ENCODE results near the gene NELL1.

NELL1 gene

GRCh38 chr11:20865161-20865560 lies 195.8 kb downstream of the NELL1 start:
- DNase-seq (ENCODE audit: low read depth in 2 of 3, low spot score in 2 of 3), result no peak

DNA sequence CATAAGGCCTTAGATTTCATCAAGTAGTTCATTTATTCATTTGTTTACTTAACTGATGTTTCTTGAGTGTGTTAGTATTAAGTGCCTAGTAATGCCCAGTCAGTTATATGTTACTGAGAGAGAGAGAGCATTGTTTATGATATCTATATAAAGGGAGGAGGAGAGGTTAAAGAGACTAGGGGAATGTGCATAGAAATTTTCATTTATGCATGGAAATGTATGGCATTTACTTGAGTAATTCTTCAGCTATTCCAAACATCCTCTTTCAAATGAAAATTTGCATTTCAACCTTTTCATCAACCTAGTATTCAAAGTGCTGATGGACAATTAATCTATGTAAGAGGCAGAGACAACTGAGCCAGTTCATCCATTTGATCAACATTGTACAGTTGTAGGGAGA lies 199.7 kb downstream of the NELL1 start:
- no peak for DNase-seq (ENCODE audit: low read depth in 2 of 3, low spot score in 2 of 3)

DNA sequence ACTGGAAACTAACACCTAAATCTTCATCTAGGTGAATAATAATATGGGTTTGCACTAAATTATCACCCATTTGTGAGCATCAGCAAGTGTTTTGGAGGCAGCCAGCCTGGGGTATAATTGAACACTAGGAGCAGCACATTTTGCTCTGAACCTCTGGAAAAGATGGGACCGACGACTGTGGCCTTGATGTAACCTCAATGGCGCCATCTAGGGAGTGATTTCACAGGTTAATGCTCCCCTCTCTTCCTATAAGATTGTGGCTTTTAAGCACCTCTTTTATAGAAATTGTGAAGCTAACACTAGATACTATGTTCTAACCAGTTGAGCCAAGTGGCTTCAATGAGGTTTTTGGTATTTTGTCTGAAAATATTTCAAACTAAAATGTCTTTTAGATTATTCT lies 203.7 kb downstream of the NELL1 start:
- no peak for DNase-seq (ENCODE audit: low read depth in 2 of 3, low spot score in 2 of 3)

DNA sequence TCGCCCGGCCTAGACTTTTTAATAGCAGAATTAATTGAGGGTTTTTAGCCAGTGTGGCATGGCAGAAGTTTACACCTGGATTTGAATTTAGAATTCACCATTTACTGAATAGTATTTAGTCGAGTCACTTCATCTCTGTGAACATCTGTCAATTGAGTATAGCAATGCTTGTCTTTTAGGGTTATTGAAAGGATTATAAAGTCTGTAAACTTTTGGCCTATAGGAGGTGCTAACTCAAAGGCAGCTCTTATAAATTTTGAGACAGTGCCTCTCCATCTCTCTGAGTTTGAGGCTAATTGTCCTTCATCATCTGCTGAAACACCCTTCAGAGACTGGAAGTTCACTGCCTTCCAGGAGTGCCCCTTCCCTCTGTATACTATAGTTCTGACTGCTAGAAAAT lies 205.0 kb downstream of the NELL1 start:
- no peak for DNase-seq (ENCODE audit: low read depth in 2 of 3, low spot score in 2 of 3)

DNA sequence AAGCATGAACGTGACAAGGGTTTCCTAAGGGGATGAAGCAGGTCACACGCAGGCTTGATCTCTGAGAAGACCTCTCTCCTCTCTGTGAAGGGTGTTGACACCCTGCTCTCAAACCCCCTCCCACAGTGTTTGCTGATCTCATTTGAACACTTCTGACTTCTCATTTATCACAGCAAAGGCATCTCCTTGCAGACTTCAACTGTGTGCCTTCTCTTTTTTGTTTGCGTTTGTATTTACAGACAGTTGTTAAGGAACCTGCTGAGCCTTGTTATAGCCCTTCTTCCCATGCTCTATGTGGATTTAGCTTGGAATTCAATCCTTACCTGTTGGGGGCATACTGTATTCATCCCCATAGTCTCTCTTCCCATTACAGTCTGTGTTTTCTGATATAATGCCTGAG lies 206.5 kb downstream of the NELL1 start:
- no peak for DNase-seq (ENCODE audit: low read depth in 2 of 3, low spot score in 2 of 3)

DNA sequence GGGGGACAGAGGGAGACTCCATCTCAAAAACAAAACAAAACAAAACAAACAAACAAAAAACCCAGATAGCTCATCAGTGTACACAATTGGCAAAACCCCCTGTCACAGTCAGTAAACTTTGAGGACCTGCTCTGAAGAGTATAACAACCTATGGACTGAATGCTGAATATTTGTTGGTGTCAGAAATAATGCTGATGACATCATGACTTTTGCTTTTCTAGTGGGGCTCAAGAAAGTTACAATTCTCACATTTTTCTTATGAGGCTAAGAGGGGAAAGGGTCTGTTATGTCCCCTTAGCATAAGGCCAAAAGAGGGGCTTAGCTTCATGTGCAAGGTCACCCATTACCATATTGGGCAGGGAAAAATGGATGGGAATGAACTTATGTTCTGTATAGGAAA lies 207.4 kb downstream of the NELL1 start:
- DNase-seq (ENCODE audit: low read depth in 2 of 3, low spot score in 2 of 3), result no peak

- DNase-seq (ENCODE audit: low read depth in 2 of 3, low spot score in 2 of 3), result no peak
These were observed 210.7 kb downstream of the NELL1 start for GRCh38 chr11:20880094-20880493.

GRCh38 chr11:20881328-20882079 lies 212.1 kb downstream of the NELL1 start:
- DNase-seq (ENCODE audit: low read depth in 2 of 3, low spot score in 2 of 3), result no peak

- no peak for DNase-seq (ENCODE audit: low read depth in 2 of 3, low spot score in 2 of 3)
These were observed 217.8 kb downstream of the NELL1 start for GRCh38 chr11:20887137-20887536.

- DNase-seq (ENCODE audit: low read depth in 2 of 3, low spot score in 2 of 3), result no peak
These were observed 224.9 kb downstream of the NELL1 start for GRCh38 chr11:20894296-20894695.

- DNase-seq (ENCODE audit: low read depth in 2 of 3, low spot score in 2 of 3), result no peak
These were observed 240.8 kb downstream of the NELL1 start for GRCh38 chr11:20909995-20910726.

GRCh38 chr11:20910733-20911132 lies 241.3 kb downstream of the NELL1 start:
- DNase-seq (ENCODE audit: low read depth in 2 of 3, low spot score in 2 of 3), result no peak

DNA sequence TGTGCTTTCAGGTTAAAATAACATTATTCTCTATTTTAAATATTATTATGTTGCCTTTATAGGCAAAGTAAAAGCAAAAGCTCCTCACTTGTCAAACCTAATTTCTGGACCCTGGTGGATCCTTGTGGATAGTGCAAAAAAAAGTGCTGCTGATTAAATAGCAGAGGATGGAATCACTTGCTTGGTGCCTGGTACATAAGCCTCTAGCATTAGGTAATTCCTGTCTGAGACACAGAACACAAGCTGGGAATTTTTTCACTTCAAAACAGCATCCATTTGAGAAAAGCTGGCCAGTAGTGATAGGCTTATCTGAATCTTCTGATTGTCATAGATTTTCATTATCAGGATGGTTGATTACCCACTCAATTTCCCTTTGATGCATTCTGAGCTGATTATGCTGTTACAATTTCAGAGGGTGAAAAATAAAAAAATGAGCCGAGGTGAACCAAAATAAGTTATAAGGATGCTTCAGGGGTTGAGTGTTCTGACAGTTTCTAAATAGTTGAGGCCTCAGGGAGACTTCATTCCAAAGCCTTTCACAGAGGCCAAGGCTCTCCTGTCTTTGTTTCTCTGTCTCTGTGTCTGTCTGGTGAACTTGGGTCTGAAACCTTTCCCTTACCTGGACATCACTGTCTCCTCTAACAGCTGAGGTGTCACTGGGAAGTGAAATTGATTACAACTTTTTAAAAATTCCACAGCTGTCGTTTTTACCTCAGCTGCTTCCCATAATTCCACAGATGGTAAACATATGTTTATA lies 242.9 kb downstream of the NELL1 start:
- DNase-seq (ENCODE audit: low read depth in 2 of 3, low spot score in 2 of 3), result no peak

GRCh38 chr11:20912922-20913512 lies 243.6 kb downstream of the NELL1 start:
- DNase-seq (ENCODE audit: low read depth in 2 of 3, low spot score in 2 of 3), result no peak

GRCh38 chr11:20917306-20917705 lies 247.9 kb downstream of the NELL1 start:
- no peak for DNase-seq (ENCODE audit: low read depth in 2 of 3, low spot score in 2 of 3)

- DNase-seq (ENCODE audit: low read depth in 2 of 3, low spot score in 2 of 3), result no peak
These were observed 257.6 kb downstream of the NELL1 start for GRCh38 chr11:20926799-20927540.

DNA sequence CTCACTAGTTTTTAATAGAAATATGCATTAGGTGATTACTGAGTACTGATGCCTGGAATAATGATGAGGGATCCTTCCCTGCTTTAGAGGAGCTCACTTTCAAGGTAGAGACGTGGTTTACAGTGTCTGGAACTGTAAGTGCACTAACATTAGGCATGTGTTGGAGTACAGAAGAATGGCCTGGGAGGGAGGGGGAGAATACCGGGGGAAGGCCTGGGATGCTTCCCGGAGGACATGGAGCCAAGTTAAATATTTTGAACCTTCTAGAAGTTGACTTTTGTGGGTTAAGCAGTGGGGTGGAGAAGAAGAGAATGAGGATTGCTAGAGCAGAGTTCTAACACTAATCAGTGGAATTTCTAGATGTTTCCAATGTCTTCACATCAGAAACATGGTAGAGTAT lies 261.6 kb downstream of the NELL1 start:
- DNase-seq (ENCODE audit: low read depth in 2 of 3, low spot score in 2 of 3), result no peak

- no peak for DNase-seq (ENCODE audit: low read depth in 2 of 3, low spot score in 2 of 3)
These were observed 263.7 kb downstream of the NELL1 start for GRCh38 chr11:20933086-20933485.

DNA sequence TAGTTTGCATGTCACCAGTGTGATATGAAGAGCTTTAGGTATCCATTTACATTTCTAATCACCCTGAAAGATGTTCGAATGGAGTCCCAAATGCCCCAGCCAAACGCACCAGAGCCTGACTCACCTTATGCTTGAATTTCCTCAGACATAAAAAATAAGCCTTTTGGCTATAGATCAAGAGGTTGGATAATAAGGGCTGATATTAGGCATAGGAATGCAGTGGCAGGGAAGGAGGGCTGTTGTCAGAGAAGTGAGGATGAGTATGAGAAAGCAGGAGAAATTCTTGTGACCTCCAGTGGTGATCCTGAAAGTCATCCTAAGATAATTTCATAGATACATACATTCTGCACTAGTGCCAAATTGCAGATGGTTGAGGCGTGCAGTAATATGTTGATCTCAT lies 264.6 kb downstream of the NELL1 start:
- DNase-seq (ENCODE audit: low read depth in 2 of 3, low spot score in 2 of 3), result no peak

DNA sequence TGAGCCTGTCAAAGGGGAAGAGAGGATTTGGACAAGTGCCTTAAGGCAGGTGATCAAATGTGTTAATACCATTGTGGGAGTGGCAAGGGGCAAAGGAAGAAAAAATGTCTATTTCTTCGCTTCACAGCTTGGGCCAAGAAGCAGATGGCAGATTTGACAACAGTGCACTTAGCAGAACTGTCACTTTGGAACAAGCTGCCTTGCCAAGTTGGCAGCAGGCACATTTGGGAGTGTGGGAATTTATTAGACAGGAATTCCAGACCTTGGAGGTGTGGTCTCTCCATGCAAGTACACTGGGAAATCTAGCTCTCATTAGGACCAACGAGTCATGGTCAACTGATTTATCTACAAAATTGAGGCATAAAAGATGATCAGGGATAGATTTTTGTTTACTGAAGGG lies 265.1 kb downstream of the NELL1 start:
- no peak for DNase-seq (ENCODE audit: low read depth in 2 of 3, low spot score in 2 of 3)

DNA sequence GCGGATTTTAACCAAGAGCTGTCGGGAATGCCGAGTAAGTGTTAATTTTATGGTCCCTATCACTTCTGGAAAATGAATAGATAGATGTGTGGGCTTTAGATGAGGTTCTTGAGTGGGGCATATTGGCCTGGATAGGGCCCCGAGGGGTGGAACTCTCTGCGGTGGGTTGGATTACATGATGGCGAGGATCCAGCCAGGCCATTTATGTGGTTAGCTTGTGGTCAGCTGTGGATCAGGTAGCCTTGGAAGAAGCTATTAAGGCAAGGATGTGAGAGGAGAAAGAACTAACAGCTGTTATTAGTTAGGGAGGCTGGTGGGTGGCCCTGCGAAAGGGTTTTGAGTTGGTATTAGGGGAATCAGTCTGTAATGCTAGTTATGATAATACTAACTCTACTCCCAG lies 268.4 kb downstream of the NELL1 start:
- no peak for DNase-seq (ENCODE audit: low read depth in 2 of 3, low spot score in 2 of 3)

Measured in activated CD8-positive, alpha-beta memory T cell treated with anti-CD3 and anti-CD28 coated beads for 48 hours (primary cell).